Activated CD4-positive, alpha-beta T cell treated with anti-CD3 and anti-CD28 coated beads, Interleukin-2, amount 10 ng/mL, durations not matched to agents 24 days and 14 days (primary cell): ENCODE measurements around the gene SF3B6. TPM values are rescaled to one million over a fixed set of nuclear protein-coding genes. Genes with fewer than 3 reads are reported as not detected.

Experiments used
- DNase-seq: peaks from one replicate; pipeline ENCODE4 v3.0.0; 2022
- H3K27ac Mint-ChIP-seq: one replicate; pipeline ENCODE4 v1.8.0; 2022; ENCODE audit warnings: mild to moderate bottlenecking, mixed read lengths
- H3K27me3 Mint-ChIP-seq: one replicate; pipeline ENCODE4 v1.8.0; 2022; ENCODE audit warnings: mixed read lengths
- H3K36me3 Mint-ChIP-seq: one replicate; pipeline ENCODE4 v1.8.0; 2022; ENCODE audit warnings: low read depth, mild to moderate bottlenecking, mixed read lengths
- H3K4me1 Mint-ChIP-seq: one replicate; pipeline ENCODE4 v1.8.0; 2021; ENCODE audit warnings: mixed read lengths
- H3K4me3 Mint-ChIP-seq: one replicate; pipeline ENCODE4 v1.8.0; 2022; ENCODE audit warnings: mild to moderate bottlenecking, moderate library complexity, mixed read lengths
- H3K9me3 Mint-ChIP-seq: one replicate; pipeline ENCODE4 v1.8.0; 2021; ENCODE audit warnings: mixed read lengths
- intact Hi-C: fragments of 100-400 bp; cut with micrococcal nuclease; formaldehyde crosslinking; loops from one replicate; pipeline ENCODE4 v1.15.1; 2023
- total RNA-seq: library from RNA; stranded (reverse); gene quantifications from 2 replicates; pipeline ENCODE4 v1.2.3, GENCODE V29; 2022

The SF3B6 gene
- total RNA-seq, 1 donor from 2014 or later: 143 TPM

DNA sequence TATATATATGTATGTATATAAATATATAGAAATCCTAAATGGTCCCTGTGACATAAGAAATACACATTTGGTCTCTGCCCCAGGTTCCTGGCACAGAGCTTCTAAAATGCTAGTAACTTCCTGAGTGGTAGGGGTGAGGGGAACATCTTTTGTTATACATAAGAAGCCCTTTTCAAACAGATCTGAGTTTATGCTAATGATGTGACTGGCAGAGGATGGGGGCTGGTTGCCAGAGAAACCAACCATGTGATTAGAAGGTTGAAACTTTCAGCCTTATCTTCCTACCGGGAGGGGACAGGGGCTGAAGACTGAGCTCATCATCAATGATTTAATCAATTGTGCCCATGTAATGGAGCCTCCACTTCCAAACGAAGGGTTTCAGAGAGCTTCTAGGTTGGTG lies 49.9 kb downstream of the SF3B6 start:
- H3K27ac Mint-ChIP-seq: no peak overlapping the region
- intact Hi-C loops: no loop called here
- no peak for DNase-seq

DNA sequence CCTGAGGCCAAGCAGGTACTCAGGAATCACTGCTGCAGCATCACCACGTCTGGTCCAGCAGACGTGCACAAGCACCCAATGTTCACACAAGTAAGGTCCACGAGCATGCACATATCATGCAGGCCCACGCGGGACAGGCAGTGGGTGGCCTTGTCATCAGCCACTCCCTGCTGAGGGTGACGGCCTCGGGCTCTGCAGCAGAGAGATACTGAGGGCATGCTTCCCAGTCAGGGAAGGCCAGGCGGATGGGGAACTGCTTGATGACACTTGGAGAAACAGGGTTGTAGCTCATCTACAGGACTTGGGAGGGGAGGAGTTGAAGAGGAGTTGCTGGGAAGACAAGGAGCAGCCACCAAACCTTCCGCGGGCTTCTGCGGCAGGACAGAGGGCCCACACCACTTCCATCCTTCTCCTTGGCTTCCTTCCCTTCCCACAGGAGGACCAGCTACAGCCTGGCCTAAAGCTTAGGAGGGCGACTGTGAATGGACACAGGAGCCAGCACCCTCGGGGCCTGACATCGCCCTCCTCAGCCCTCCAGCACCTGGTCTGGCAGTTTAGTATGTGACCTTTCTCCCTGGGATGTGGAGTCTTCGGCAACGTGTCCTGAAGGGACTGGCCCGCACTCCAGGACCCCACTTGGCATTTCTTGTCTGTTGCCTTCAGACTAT lies 51.0 kb downstream of the SF3B6 start:
- Mint-ChIP-seq H3K36me3 (peaks cover 24% of the 10 kb centered on the region), H3K9me3 (no peaks in the 10 kb centered on the region), H3K4me3 (no peak overlapping the region), H3K27ac (no peak overlapping the region), H3K27me3 (no peaks in the 10 kb centered on the region), H3K4me1 (no peaks in the 10 kb centered on the region)
- DNase-seq: no peak
- intact Hi-C loops: no loop called here

More for the DNA sequence above, 49.9 kb downstream of the SF3B6 start:
- Mint-ChIP-seq H3K4me3 (no peak overlapping the region), H3K9me3 (no peaks in the 10 kb centered on the region), H3K36me3 (peaks cover 30% of the 10 kb centered on the region), H3K27me3 (no peaks in the 10 kb centered on the region), H3K4me1 (peaks cover under 1% of the 10 kb centered on the region)

DNA sequence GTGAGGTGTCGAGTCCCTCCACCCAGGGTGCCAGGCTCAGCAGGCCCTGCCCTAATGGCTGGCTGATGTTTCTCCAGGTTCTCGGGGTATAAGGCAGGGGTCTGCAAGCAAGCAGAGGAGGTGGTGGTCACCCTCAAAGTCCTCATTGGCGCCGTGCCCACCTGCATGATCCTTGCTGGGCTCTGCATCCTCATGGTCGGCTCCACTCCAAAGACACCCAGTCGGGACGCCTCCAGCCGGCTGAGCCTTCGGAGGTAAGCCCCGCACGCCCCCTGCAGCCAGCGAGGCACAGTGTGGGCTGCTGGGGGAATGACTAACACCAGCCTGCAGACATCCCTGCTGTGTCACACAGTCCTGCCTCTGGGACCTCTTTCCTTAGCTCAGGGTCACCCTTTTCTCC lies 52.1 kb downstream of the SF3B6 start:
- Mint-ChIP-seq H3K27me3 (no peaks in the 10 kb centered on the region), H3K27ac (no peak overlapping the region), H3K4me3 (no peak overlapping the region), H3K9me3 (no peaks in the 10 kb centered on the region), H3K36me3 (peaks cover 13% of the 10 kb centered on the region), H3K4me1 (no peaks in the 10 kb centered on the region)
- DNase-seq: no peak
- intact Hi-C loops: no loop called here

DNA sequence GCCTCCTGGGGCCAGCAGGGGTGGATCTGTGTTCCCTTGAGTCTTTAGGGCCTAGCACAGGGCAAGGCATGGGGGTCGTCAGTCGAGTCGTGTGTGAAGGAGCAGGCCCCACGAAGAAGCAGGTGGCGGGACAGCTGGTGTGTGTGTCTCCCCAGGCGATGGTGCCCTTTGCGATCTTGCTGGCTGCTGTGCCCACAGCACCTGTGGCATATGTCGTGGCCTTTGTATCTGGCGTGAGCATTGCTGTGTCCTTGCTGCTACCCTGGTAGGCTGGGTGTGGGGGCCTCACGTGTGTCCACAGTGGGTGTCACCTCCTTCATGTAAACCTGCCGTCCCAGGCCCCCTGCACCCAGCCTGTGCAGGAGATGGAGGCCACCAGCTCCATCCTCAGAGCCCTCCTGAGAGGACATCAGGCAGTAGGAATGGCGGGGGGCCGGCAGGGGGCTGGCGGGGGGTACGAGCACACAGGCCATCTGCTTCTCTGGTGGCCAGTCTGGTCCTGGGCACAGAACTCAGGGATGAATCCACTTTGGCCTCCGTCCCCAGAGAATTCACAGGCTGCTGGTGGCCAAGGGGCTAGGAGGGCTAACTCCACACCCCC lies 53.1 kb downstream of the SF3B6 start:
- Mint-ChIP-seq H3K27ac (no peak overlapping the region), H3K27me3 (no peaks in the 10 kb centered on the region), H3K4me1 (no peaks in the 10 kb centered on the region), H3K4me3 (no peak overlapping the region), H3K36me3 (peaks cover 8% of the 10 kb centered on the region), H3K9me3 (no peaks in the 10 kb centered on the region)
- no peak for DNase-seq
- intact Hi-C loops: no loop called here

DNA sequence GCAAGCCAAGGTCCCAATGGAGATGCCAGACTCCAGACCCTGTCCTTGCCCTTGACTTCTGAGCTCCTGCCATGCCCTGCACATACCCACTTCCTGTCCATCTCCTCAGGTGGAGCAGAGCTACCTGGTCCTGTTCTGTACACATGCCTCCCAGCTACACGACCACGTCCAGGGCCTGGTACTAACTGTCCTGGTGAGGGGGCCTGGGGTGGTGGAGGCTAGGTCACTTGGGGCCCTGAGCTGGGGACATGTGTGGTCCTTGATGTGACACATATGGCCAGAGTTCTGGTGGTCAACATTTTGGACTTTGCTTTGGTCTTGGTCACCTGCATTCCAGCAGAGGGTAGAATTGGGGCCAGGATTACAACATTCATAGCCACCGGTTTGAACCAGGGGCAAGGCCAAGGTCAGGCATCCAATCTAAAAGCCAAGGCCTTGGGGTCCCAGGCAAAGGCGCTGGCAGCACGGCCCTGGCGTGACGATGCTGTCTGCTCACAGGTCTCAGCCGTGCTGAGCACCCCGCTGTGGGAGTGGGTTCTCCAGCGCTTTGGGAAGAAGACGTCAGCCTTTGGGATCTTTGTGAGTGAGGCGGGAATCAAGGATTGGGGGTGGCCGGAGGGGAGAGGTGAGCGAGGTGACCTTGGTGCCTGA lies 53.7 kb downstream of the SF3B6 start:
- Mint-ChIP-seq H3K27ac (no peak overlapping the region), H3K4me1 (no peaks in the 10 kb centered on the region), H3K36me3 (peaks cover 8% of the 10 kb centered on the region), H3K9me3 (no peaks in the 10 kb centered on the region), H3K27me3 (no peaks in the 10 kb centered on the region), H3K4me3 (no peak overlapping the region)
- intact Hi-C loops: no loop called here
- no peak for DNase-seq

DNA sequence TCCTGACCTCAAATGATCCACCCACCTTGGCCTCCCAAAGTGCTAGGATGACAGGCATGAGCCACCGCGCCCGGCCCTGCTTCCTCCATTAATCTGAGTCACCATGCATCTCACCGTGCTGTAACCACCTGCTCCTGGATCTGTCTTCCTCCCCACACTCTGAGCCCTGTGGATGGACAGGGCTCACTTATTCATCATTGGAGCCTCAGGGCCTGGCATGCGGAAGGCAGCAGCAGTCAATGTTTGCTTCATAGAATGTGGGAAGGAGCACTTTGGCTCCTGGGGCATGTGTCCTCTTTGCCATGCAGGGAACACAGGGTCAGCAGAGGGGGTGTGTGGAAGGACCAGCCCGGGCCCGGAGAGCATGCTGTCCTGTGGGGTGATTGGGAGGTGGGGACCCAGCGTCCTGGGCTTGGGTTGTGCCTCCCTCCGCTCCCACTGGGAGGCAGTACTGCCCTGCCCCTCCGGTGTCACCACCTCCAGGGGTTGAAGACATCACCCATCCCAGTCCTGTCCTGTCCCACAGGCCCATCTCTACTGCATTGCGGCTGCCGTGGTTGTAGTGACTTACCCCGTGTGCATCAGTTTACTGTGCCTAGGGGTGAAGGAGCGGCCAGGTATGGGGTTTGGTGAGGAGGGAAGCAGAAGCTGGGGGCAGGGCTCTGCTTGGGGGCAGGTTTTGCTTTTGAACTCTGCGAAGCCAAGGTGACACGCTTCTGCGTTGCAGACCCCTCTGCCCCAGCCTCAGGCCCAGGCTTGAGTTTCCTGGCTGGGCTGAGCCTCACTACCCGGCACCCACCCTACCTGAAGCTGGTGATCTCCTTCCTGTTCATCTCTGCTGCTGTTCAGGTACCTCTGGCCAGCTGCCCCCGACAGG lies 54.8 kb downstream of the SF3B6 start:
- intact Hi-C loops: no loop called here
- no peaks in the 10 kb centered on the region for H3K27me3 Mint-ChIP-seq

DNA sequence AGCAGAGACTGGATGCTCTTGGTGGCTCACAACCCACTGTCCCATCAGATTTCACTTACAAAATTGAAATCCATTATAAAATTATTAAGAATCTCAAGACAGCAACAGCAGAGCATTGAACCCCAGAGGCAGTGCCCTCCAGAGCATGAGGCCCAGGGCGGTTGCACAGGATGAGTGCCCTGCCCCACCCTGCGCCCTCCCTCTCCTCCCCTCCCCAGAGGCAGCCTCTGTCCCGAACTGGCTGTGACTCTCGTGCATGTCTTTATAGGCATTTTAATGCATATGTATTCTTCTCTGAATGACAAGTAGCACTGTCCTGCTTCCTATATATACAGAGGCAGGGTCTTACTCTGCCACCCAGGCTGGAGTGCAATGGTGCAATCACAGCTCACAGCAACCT lies 55.9 kb downstream of the SF3B6 start:
- no peak for DNase-seq
- H3K9me3 Mint-ChIP-seq: no peaks in the 10 kb centered on the region
- H3K27me3 Mint-ChIP-seq: no peaks in the 10 kb centered on the region
- H3K4me1 Mint-ChIP-seq: no peaks in the 10 kb centered on the region
- no peak overlapping the region for H3K4me3 Mint-ChIP-seq
- intact Hi-C loops: no loop called here
- peaks cover 4% of the 10 kb centered on the region for H3K36me3 Mint-ChIP-seq
- no peak overlapping the region for H3K27ac Mint-ChIP-seq

More for the DNA sequence above, 54.8 kb downstream of the SF3B6 start:
- no peak overlapping the region for H3K27ac Mint-ChIP-seq
- no peaks in the 10 kb centered on the region for H3K4me1 Mint-ChIP-seq
- H3K4me3 Mint-ChIP-seq: no peak overlapping the region
- H3K9me3 Mint-ChIP-seq: no peaks in the 10 kb centered on the region
- peaks cover 4% of the 10 kb centered on the region for H3K36me3 Mint-ChIP-seq
- DNase-seq: peak; percentile 68

DNA sequence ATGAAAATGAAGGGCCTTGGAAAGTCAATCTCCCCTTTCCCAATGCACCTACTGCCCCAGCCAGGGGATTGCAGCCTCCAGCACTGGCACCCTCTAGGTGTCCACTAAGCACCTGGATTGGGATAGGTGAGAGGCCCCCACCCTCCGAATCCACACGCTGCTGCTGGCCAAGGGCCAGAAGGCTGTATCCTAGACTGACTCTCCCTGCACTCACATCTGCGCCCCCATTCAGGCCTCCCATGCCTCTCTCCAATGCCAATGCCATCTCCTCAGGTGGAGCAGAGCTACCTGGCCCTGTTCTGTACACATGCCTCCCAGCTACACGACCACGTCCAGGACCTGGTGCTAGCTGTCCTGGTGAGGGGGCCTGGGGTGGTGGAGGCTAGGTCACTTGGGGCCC lies 56.4 kb downstream of the SF3B6 start:
- no peak for DNase-seq
- Mint-ChIP-seq H3K36me3 (peaks cover 4% of the 10 kb centered on the region), H3K27me3 (no peaks in the 10 kb centered on the region), H3K4me1 (no peaks in the 10 kb centered on the region), H3K9me3 (no peaks in the 10 kb centered on the region), H3K27ac (no peak overlapping the region), H3K4me3 (no peak overlapping the region)
- intact Hi-C loops: no loop called here

DNA sequence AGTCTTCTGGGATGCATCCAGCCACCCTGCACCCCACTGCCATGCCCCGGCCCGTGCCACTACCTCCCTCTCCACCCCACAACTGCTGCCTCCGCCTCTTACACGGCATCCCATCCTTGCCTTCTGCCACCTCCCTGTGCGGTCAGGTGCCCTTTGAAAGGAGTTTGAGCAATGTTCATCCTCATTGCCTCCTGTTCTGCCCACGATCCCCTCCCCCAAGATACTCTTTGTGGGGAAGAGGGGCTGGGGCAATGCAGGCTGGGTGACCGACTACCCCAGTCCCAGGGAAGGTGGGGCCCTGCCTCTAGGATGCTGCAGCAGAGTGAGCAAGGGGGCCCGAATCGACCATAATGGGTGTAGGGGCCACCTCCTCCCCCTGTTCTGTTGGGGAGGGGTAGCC lies 57.9 kb downstream of the SF3B6 start:
- Mint-ChIP-seq H3K4me3 (no peak overlapping the region), H3K4me1 (no peaks in the 10 kb centered on the region), H3K27ac (no peak overlapping the region), H3K36me3 (peaks cover 4% of the 10 kb centered on the region), H3K9me3 (no peaks in the 10 kb centered on the region), H3K27me3 (peaks cover 6% of the 10 kb centered on the region)
- DNase-seq: no peak
- intact Hi-C loops: no loop called here

DNA sequence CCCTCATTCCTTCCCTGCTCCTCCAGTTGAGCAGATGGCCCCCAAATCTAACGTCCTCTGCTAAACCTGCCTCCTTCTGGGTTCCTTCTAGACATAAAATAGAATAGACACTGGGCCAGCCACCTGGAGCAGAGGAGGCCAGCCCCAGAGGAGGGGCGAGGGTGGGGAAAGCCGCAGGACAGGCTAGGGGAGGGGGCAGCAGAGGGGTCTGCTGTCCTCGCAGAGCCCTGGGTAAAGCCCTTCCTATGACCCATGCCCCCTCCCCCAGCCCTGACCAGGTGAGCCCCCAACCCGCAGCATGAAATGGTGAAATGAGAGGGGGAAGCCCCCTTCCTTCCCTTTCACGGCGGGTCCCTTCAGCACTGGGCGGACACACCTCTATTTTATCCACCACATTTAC lies 58.4 kb downstream of the SF3B6 start:
- no peak overlapping the region for H3K27ac Mint-ChIP-seq
- DNase-seq: no peak
- no peaks in the 10 kb centered on the region for H3K4me1 Mint-ChIP-seq
- no peaks in the 10 kb centered on the region for H3K9me3 Mint-ChIP-seq
- intact Hi-C loops: no loop called here
- H3K27me3 Mint-ChIP-seq: peaks cover 10% of the 10 kb centered on the region
- no peak overlapping the region for H3K4me3 Mint-ChIP-seq
- peaks cover under 1% of the 10 kb centered on the region for H3K36me3 Mint-ChIP-seq

Other genes with a start within 250 kb of the SF3B6 start
- gene ATAD2B, start 149.2 kb downstream of the SF3B6 start, total RNA-seq: 23.9 and 24.3 TPM in 2 replicates
- 11.5 and 13.1 TPM in 2 replicates for gene UBXN2A, start 135.9 kb downstream of the SF3B6 start, total RNA-seq
- 0.14 TPM in 1 of 2 replicates, not detected in the other for gene MFSD2B, start 66.2 kb downstream of the SF3B6 start, total RNA-seq
- 22.9 and 25.0 TPM in 2 replicates for gene WDCP, start 28.9 kb downstream of the SF3B6 start, total RNA-seq
- 0.43 and 0.51 TPM in 2 replicates for gene FKBP1B, start 26.6 kb downstream of the SF3B6 start, total RNA-seq
- 1.2 and 2.0 TPM in 2 replicates for gene TP53I3, start 8.5 kb upstream of the SF3B6 start, total RNA-seq
- 0.47 TPM in 1 of 2 replicates, not detected in the other for gene PFN4, start 47.0 kb upstream of the SF3B6 start, total RNA-seq
- gene FAM228B, start 47.1 kb upstream of the SF3B6 start, total RNA-seq: 3.2 and 4.7 TPM in 2 replicates
- not detected in 2 replicates for gene FAM228A, start 98.7 kb upstream of the SF3B6 start, total RNA-seq